Testis (tissue), 3 donors: ENCODE measurements around the gene NDUFAF2. TPM values are rescaled to one million over a fixed set of nuclear protein-coding genes. Genes with fewer than 3 reads are reported as not detected.

ENCODE experiments used
- DNase-seq: peaks from one replicate; pipeline ENCODE4 v3.0.0-alpha.2; 2019
- H3K27ac ChIP-seq, 2 donors: fragments of 200-600 bp; sonication (generic); one replicate each; pipeline ENCODE4 v1.5.1; 2019
- H3K27me3 ChIP-seq: fragments of 200-600 bp; sonication (generic); one replicate; pipeline ENCODE4 v1.5.1; 2019
- H3K36me3 ChIP-seq: fragments of 200-600 bp; sonication (generic); one replicate; pipeline ENCODE4 v1.5.1; 2017; ENCODE audit warnings: low read depth; ENCODE audit errors: missing control alignments
- H3K4me1 ChIP-seq: fragments of 200-600 bp; sonication (generic); one replicate; pipeline ENCODE4 v1.5.1; 2019
- H3K4me3 ChIP-seq, 2 donors: fragments of 200-600 bp; sonication (generic); one replicate each; pipeline ENCODE4 v1.5.1; 2017 to 2019
- H3K9me3 ChIP-seq: fragments of 200-600 bp; sonication (generic); one replicate; pipeline ENCODE4 v1.5.1; 2017
- POLR2A ChIP-seq: fragments of 450-650 bp; IDR thresholded peaks from one replicate; pipeline ENCODE4 v1.6.1; 2017; ENCODE audit warnings: antibody characterized with exemption, mild to moderate bottlenecking, moderate library complexity
- WGBS, 2 donors: methylation state at CpG; one replicate each; pipeline ENCODE4 v1.1.5; 2018; 5-methylcytosine and 5-hydroxymethylcytosine counted together
- intact Hi-C: fragments of 100-400 bp; cut with DNase I; formaldehyde crosslinking; loops from one replicate; pipeline ENCODE4 v1.15.1; 2023; ENCODE audit warnings: low total_unique reads
- polyA plus RNA-seq: library from polyadenylated mRNA; stranded (reverse); fragments of 350-450 nt; fragmentation: Illumina TruSeq; extraction: RNeasy Lipid Tissue Mini Kit (QIAGEN cat#74804); gene quantifications from one replicate; pipeline ENCODE4 v1.2.3, GENCODE V29; 2014; ENCODE audit warnings: low read depth, low replicate concordance; ENCODE audit not compliant: insufficient read depth
- total RNA-seq, 2 donors: library from RNA; depleted of rRNA; stranded (reverse); fragments of >200 nt; gene quantifications; one replicate each; pipeline ENCODE4 v1.2.3, GENCODE V29; 2016
- TF ChIP-seq, protein P1 (sequence below), 3 experiments: fragments of 450-650 bp in 2 of 3; fragments of 200-600 bp in 1 of 3; sonication (generic) in 1 of 3; IDR thresholded peaks; one replicate each; pipeline ENCODE4 v1.5.1; 2016 to 2019; ENCODE audit warnings: antibody characterized with exemption in 3 of 3, mild to moderate bottlenecking in 2 of 3, moderate library complexity in 1 of 3

Gene NDUFAF2
- total and polyA plus RNA-seq, 3 donors from 2014 or later, result 18.1 to 30.8 (median 22.3) TPM

GRCh38 chr5:61151893-61152292 lies 206.9 kb downstream of the NDUFAF2 start:
- 90 to 94% methylated on average over 2 of the region's 2 CpGs for WGBS, 2 donors
- Histone ChIP-seq H3K4me3 (no peak overlapping the region), H3K27me3 (no peaks in the 10 kb centered on the region), H3K9me3 (no peaks in the 10 kb centered on the region), H3K36me3 (no peaks in the 10 kb centered on the region), H3K4me1 (no peaks in the 10 kb centered on the region), H3K27ac (no peak overlapping the region)
- intact Hi-C loops, result no loop called here
- DNase-seq, result no peak
- no peak for TF ChIP-seq POLR2A
- TF ChIP-seq, protein P1, sequence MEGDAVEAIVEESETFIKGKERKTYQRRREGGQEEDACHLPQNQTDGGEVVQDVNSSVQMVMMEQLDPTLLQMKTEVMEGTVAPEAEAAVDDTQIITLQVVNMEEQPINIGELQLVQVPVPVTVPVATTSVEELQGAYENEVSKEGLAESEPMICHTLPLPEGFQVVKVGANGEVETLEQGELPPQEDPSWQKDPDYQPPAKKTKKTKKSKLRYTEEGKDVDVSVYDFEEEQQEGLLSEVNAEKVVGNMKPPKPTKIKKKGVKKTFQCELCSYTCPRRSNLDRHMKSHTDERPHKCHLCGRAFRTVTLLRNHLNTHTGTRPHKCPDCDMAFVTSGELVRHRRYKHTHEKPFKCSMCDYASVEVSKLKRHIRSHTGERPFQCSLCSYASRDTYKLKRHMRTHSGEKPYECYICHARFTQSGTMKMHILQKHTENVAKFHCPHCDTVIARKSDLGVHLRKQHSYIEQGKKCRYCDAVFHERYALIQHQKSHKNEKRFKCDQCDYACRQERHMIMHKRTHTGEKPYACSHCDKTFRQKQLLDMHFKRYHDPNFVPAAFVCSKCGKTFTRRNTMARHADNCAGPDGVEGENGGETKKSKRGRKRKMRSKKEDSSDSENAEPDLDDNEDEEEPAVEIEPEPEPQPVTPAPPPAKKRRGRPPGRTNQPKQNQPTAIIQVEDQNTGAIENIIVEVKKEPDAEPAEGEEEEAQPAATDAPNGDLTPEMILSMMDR (IDR thresholded peaks at IDR 0.05), result no peak

DNA sequence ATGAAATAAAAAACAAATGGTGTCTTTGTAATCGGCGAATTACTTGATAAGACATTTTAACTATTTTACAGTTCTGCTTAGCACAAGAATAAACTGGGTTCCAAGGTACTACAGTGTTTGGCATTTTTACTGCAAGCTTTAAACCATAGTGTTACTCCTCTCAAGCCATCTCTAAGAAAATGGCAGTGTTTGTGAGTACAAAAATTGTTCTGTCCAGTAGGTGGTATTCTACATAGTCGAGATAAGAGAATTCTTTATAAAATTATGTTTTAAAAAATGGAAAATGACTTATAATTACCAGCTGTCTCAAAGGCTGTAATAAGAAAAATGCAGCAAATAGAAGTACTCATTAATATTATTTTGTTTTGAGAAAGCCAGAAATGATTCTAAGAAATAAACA lies 214.1 kb downstream of the NDUFAF2 start:
- no peaks in the 10 kb centered on the region for H3K9me3 ChIP-seq
- no peak overlapping the region for H3K4me3 ChIP-seq
- peaks cover 7% of the 10 kb centered on the region for H3K4me1 ChIP-seq
- DNase-seq, result no peak
- no peaks in the 10 kb centered on the region for H3K27me3 ChIP-seq
- no peaks in the 10 kb centered on the region for H3K36me3 ChIP-seq
- WGBS, 2 donors, result 69 to 82% methylated on average over 3 of the region's 3 CpGs
- TF ChIP-seq, protein P1 (IDR thresholded peaks at IDR 0.05), result no peak
- no peak for TF ChIP-seq POLR2A
- intact Hi-C loops, result no loop called here
- H3K27ac ChIP-seq, result no peak overlapping the region

DNA sequence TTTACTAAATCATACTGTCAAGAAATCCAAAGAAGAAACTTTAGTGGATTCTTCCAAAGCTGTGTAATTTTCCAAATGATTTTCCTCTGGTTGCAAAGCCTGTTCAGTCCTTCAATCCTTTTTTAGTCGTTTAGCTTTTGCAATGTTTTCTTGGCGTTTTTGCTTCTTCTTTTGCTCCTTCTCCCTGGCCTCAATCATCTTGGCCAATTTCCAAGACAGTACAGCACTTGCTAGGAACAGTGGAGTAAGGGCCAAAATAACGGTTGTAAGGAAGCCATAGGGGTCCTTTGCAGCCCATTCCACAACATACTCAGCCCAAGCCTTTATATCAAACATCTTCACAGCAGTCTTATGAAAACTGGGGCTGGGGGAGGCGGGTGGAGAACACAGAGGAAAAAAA lies 214.8 kb downstream of the NDUFAF2 start:
- no peak for DNase-seq
- H3K36me3 ChIP-seq, result no peaks in the 10 kb centered on the region
- H3K9me3 ChIP-seq, result no peaks in the 10 kb centered on the region
- WGBS, 2 donors, result 51 to 59% methylated on average over 4 of the region's 4 CpGs
- TF ChIP-seq, protein P1 (IDR thresholded peaks at IDR 0.05), result no peak
- no peak for TF ChIP-seq POLR2A
- intact Hi-C loops, result no loop called here
- H3K27ac ChIP-seq, result no peak overlapping the region
- H3K4me3 ChIP-seq, result no peak overlapping the region
- peaks cover 7% of the 10 kb centered on the region for H3K4me1 ChIP-seq
- H3K27me3 ChIP-seq, result no peaks in the 10 kb centered on the region

DNA sequence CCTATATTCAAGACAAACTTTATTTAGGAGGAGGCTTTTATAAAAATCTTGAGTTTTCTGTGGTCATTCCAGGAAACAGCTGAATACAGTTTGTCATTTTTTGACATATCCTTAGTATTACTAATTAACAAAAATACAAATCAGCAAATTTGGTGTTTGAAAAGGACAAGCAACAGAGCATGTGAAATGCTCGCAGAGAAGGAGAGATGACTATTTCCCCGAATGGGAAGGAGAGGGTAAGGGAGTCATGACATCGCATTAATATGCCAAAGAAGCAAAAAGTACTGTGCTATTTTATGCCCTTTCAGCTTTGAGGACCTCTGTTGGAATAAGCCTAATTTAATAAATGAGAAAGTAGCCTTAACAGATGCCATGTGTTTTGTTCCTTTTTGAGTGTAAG lies 215.5 kb downstream of the NDUFAF2 start:
- H3K27me3 ChIP-seq, result no peaks in the 10 kb centered on the region

More for the DNA sequence above, 215.5 kb downstream of the NDUFAF2 start:
- Histone ChIP-seq H3K4me1 (peaks cover 7% of the 10 kb centered on the region), H3K4me3 (no peak overlapping the region), H3K27ac (no peak overlapping the region), H3K9me3 (no peaks in the 10 kb centered on the region), H3K36me3 (no peaks in the 10 kb centered on the region)
- TF ChIP-seq, protein P1 (IDR thresholded peaks at IDR 0.05), result no peak
- TF ChIP-seq POLR2A, result no peak
- intact Hi-C loops, result no loop called here
- WGBS, 2 donors, result 77 to 92% methylated on average over 3 of the region's 3 CpGs
- DNase-seq, result no peak
